HG02970 (cell line): ENCODE results near the gene FASTKD1.

Experiments
- ATAC-seq: cut with Tn5 transposase; IDR thresholded peaks from one replicate; pipeline ENCODE4 v1.9.1; 2021; ENCODE audit warnings: mild to moderate bottlenecking, moderate library complexity, moderate number of reproducible peaks; ENCODE audit not compliant: unreplicated experiment, low FRiP score

Gene FASTKD1

GRCh38 chr2:169511818-169512217 lies 61.8 kb downstream of the FASTKD1 start:
- no peak for ATAC-seq

- ATAC-seq = no peak
Measured at GRCh38 chr2:169510496-169510895, 63.2 kb downstream of the FASTKD1 start.

GRCh38 chr2:169509955-169510354 lies 63.7 kb downstream of the FASTKD1 start:
- ATAC-seq = no peak

- ATAC-seq = no peak
Measured at GRCh38 chr2:169509298-169509885, 64.3 kb downstream of the FASTKD1 start, which contains the start of gene KLHL41. Gene KLHL41, plus strand, starts transcription at chr2:169509702. Its CDS starts 77 bp downstream, at chr2:169509779.

- ATAC-seq = no peak
Measured at GRCh38 chr2:169507698-169508097, 66.0 kb downstream of the FASTKD1 start.

- ATAC-seq = no peak
Measured at GRCh38 chr2:169504651-169505050, 69.0 kb downstream of the FASTKD1 start.

GRCh38 chr2:169495310-169495928 lies 78.2 kb downstream of the FASTKD1 start:
- ATAC-seq = no peak

GRCh38 chr2:169493360-169493759 lies 80.3 kb downstream of the FASTKD1 start:
- no peak for ATAC-seq

- no peak for ATAC-seq
Measured at GRCh38 chr2:169491378-169491777, 82.3 kb downstream of the FASTKD1 start.

- no peak for ATAC-seq
Measured at GRCh38 chr2:169490834-169491233, 82.8 kb downstream of the FASTKD1 start.

- no peak for ATAC-seq
Measured at GRCh38 chr2:169486487-169486886, 87.2 kb downstream of the FASTKD1 start.

- no peak for ATAC-seq
Measured at GRCh38 chr2:169485650-169486138, 88.0 kb downstream of the FASTKD1 start.

- ATAC-seq = no peak
Measured at GRCh38 chr2:169480079-169480465, 93.6 kb downstream of the FASTKD1 start.
